Epidermal melanocyte (primary cell): ENCODE data around the gene RAD51AP1.
A peak's percentile ranks its signal among the peaks of the same experiment; 100 is the strongest.
"Not testable (repeated sequence)": the region's sequence is repeated elsewhere in the genome, so short reads cannot be mapped to it uniquely, and the experiment has no call there.

Source experiments
- DNase-seq: peaks from one replicate; pipeline ENCODE4 v3.0.0; 2011; ENCODE audit warnings: low spot score; ENCODE audit not compliant: insufficient read length

Gene RAD51AP1

DNA sequence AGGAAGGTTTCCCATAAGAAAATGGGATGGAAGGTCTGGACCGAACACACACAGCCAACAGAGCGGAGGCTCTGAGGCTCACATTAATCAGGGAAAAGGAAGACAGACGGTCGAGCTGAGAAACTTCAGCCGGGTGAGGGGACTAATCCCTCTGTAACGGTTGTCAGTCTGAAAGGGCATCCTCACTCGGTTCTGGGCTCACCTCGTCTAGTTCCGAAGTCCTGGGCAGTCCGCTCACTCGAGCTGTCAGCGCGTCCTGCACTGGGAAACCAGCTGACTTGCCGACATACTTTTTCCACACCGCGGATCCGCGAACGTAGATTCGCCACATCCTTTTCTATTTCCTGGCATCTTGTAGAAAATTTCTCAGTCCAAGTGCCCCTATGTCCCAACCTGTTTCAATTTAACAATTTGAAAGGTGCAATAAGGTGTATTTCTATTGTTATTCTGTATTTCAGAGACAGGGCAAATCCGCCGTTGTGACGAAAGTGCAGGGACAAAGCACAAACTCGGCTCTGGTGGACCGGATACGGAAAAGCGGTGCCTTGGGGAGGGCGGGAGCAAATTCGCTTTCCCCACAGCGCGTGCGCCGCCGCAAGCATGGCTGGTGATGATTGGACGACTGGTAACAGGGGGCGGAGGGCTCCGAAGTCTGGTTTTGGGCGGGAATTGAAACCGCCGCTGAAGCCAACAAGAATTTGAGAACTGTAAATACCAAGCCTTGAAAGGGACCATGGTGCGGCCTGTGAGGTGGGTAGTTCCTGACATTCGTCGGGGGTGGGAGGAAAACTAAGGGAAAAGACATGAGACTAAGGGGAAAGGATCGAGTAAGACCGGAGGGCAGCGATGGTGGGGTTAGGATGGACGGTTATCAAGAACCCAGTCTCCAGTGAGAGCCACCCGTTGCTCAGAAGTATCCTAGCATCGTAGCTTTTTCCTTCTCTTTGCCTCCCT, at the start of gene RAD51AP1:
Gene RAD51AP1 (plus strand): TSS at position 684 of the 954 bp plus-strand sequence. CDS start 50 bp downstream, at position 734.
- DNase-seq: peak; percentile 75

DNA sequence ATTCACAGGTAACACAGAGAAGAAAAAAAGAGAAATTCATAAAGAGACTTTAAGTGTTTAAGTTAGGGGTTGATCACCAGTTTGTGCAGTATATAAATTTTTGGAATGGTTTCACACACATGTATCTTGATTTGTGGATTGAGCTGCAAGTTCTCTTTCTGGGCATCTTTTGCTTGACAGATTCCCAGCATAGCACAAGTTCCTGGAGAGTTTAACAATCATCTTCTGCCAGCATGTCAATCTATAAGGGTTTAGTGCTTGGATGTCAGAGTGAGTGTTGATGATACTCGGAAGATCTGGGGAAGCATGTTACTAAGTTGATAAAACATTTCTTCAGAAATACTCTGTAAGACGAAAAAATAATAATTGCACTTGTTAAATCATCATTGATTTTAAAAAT, 49.1 kb upstream of the RAD51AP1 start:
- no peak for DNase-seq

GRCh38 chr12:4490973-4491372, 47.7 kb upstream of the RAD51AP1 start:
- no peak for DNase-seq

- no peak for DNase-seq
Measured at GRCh38 chr12:4496145-4496838, 42.4 kb upstream of the RAD51AP1 start.

GRCh38 chr12:4499186-4499585, 39.5 kb upstream of the RAD51AP1 start:
- DNase-seq: no peak

GRCh38 chr12:4505376-4505986, 33.2 kb upstream of the RAD51AP1 start:
- DNase-seq: no peak

- no peak for DNase-seq
Measured at GRCh38 chr12:4506430-4506829, 32.3 kb upstream of the RAD51AP1 start.

- no peak for DNase-seq
Measured at GRCh38 chr12:4506870-4507269, 31.8 kb upstream of the RAD51AP1 start.

DNA sequence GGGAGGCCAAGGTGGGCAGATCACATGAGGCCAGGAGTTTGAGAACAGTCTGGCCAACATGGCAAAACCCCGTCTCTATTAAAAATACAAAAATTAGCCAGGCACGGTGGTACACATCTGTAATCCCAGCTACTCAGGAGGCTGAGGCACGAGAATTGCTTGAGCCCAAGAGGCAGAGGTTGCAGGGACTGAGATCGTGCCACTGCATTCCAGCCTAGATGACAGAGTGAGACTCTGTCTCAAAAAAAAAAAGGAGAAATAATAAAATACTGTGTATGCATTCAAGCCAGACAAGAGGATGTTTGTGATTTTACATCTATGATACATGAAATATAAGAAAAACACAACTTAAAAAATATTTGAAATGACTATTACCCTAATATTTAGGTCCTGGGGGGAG, 30.2 kb upstream of the RAD51AP1 start:
- DNase-seq: not testable (repeated sequence)

DNA sequence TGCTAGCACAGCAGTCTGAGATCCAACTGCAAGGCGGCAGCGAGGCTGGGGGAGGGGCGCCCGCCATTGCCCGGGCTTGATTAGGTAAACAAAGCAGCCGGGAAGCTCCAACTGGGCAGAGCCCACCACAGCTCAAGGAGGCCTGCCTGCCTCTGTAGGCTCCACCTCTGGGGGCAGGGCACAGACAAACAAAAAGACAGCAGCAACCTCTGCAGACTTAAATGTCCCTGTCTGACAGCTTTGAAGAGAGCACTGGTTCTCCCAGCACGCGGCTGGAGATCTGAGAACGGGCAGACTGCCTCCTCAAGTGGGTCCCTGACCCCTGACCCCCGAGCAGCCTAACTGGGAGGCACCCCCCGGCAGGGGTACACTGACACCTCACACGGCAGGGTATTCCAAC, 29.4 kb upstream of the RAD51AP1 start:
- not testable (repeated sequence) for DNase-seq

DNA sequence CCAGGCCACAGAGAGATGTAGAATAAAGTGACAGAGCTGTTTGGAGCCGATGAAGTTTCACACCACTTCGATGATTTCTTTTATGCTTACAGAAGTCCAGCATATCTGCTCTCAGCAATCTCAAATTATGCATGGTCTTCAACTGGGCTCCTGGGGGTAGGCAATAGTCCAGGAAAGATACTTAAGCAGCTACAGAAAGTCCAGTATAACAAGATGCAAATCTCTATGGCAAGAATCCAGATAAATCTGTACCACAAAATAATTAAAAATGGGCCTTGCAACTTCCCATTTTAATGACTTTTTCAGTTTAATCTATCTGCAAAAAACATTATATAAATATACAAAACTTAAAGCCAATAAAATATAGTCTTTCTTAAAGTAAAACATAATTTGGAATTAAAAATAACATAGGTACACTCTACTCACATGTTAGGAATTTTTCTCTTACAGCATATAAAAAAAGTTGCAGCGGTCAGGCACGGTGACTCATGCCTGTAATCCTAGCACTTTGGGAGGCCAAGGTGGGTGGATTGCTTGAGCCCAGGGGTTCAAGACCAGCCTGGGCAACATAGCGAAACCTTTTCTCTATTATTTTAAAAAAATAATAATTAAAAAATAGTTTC, 20.5 kb upstream of the RAD51AP1 start:
- no peak for DNase-seq

GRCh38 chr12:4523443-4523842, 15.2 kb upstream of the RAD51AP1 start:
- DNase-seq: not testable (repeated sequence)

DNA sequence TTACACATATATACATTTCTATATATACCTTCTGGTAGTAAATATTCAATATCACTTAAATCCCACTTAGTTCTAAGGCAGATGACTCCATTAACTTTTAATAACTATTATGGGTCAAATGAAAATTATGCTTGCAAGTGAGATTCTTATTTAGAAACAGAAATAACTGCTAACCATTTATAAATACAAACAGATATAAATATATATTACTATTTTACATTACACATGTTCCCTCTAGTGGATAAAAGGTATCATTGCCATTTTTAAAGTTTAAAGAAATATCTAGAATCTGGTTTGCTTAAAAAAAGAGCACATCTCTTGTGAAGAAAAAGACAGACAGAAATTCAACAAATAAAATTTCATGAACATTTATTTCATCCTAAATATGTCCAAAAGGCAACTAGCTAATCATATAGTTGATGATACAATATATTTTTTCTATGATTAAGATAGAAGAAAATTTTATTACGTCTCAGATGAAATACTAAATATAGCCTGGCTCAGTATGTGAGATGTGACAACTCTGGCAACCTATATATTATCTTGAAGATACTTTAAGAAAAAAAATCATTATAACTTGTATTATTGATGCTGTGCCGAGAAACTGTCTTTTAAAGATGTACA, 11.7 kb upstream of the RAD51AP1 start:
- no peak for DNase-seq

DNA sequence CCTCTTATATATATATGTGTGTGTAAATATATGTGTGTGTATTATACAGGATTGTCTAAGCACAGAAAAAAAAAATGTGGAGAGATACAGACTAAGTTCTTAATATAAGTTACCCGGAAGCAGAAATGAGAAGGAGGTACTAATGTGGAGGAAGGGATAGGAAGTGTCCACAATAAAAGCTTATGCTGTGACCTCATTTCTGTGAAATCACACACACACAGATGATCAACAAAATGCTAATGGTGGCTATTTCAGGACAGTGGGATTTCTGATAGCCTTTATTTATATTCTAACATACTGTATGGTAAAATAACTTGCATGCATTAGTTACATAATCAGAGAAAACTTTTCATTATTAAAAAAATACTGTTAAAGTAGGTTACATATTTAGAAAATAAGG, 8.5 kb upstream of the RAD51AP1 start:
- no peak for DNase-seq

GRCh38 chr12:4530982-4531586, 7.6 kb upstream of the RAD51AP1 start:
- no peak for DNase-seq

- no peak for DNase-seq
Measured at GRCh38 chr12:4535092-4535491, 3.6 kb upstream of the RAD51AP1 start.

DNA sequence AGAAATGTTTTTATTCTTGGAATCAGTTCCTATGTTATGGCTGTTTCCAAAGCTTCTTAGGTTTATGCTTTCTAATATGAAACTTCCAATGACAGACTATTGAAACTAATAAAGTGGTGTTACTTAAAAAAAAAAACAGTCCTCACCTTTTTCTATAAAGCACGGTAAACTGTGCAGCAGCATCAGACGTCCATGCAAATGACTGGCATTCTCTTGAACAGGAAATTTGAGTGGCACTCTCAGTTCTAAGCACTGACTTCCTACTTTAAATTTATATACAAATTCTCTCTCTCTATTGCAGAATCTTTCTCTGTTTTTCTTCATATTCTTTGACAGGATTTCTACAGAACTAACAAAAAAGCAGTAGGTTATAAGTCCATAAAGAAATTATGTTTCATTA, 2.8 kb upstream of the RAD51AP1 start:
- DNase-seq: no peak

DNA sequence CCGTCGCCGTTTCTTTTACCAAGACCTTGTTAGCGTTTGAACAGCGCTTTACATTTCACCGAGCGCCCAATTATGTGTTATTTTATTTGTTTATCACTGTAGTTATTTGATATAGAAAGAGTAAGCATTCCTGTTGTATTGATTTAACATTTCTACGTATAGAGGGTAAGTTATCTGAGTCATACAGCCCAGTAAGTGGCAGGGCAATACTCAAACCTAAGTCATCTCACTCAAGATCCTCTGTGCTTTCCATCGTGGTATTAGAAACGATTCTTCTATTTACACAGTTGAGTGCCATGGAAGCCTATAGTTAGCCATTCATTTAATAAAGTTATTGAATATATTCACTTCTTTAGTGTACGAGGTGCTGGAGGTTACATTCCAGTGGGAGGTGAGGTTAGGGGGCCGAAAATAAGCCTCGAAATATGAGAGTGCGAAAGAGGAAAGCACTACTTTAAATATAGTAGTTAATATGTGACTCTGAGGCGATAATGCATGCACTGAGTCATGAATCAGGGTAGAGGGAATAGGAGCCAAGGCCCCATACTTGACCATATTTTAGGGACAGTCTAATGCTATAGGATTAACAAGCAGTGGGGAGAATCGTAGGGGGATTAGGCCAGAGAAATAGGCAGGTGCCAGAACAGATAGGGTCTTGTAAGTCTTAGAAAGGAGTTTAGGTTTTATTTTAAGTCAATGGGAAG, 629 bp downstream of the RAD51AP1 start:
- DNase-seq: no peak

DNA sequence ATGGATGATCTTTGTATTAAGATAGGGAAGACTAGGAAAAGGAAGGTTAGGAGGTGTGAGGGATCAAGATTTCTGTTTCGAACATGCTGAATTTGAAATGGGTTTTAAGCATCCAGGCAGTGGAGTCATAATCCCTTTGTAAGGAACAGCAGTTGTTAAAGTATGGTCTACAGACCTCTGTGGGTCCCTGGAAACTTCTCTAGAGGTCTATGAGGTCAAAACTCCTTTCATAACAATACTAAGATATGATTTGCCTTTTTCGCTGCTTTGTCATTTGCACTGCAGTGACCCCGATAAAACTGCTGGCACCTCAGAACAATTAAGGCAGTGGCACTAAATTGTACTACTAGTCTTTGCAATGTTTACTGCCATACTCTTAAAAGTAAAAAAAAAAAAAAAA, 1.5 kb downstream of the RAD51AP1 start:
- no peak for DNase-seq

GRCh38 chr12:4540638-4541037, 1.9 kb downstream of the RAD51AP1 start:
- no peak for DNase-seq
